GM18520 (cell line): ENCODE data around the gene LAPTM5.
"Not testable (repeated sequence)": the region's sequence is repeated elsewhere in the genome, so short reads cannot be mapped to it uniquely, and the experiment has no call there.

Source experiments
- ATAC-seq: cut with Tn5 transposase; IDR thresholded peaks from one replicate; pipeline ENCODE4 v1.9.1; 2021; ENCODE audit not compliant: unreplicated experiment

Gene LAPTM5

GRCh38 chr1:30700528-30701257, 56.9 kb downstream of the LAPTM5 start:
- no peak for ATAC-seq

GRCh38 chr1:30699762-30700161, 57.8 kb downstream of the LAPTM5 start:
- no peak for ATAC-seq

GRCh38 chr1:30698401-30698981, 59.1 kb downstream of the LAPTM5 start:
- ATAC-seq, result no peak

GRCh38 chr1:30697571-30698376, 59.8 kb downstream of the LAPTM5 start:
- no peak for ATAC-seq

- no peak for ATAC-seq
Observed at GRCh38 chr1:30696831-30697230, 60.7 kb downstream of the LAPTM5 start.

- no peak for ATAC-seq
Observed at GRCh38 chr1:30695439-30695841, 62.1 kb downstream of the LAPTM5 start.

- no peak for ATAC-seq
Observed at GRCh38 chr1:30694280-30695175, 63.0 kb downstream of the LAPTM5 start.

- ATAC-seq, result no peak
Observed at GRCh38 chr1:30693822-30694221, 63.8 kb downstream of the LAPTM5 start.

- ATAC-seq, result no peak
Observed at GRCh38 chr1:30693366-30693765, 64.2 kb downstream of the LAPTM5 start.

- no peak for ATAC-seq
Observed at GRCh38 chr1:30692948-30693301, 64.6 kb downstream of the LAPTM5 start.

- ATAC-seq, result no peak
Observed at GRCh38 chr1:30692201-30692947, 65.2 kb downstream of the LAPTM5 start.

GRCh38 chr1:30691480-30691879, 66.1 kb downstream of the LAPTM5 start:
- no peak for ATAC-seq

GRCh38 chr1:30689901-30690645, 67.5 kb downstream of the LAPTM5 start:
- ATAC-seq, result no peak

- ATAC-seq, result no peak
Observed at GRCh38 chr1:30688920-30689794, 68.4 kb downstream of the LAPTM5 start.

- ATAC-seq, result not testable (repeated sequence)
Observed at GRCh38 chr1:30688516-30688915, 69.1 kb downstream of the LAPTM5 start.

GRCh38 chr1:30687886-30688285, 69.7 kb downstream of the LAPTM5 start:
- ATAC-seq, result no peak

- no peak for ATAC-seq
Observed at GRCh38 chr1:30686236-30686935, 71.2 kb downstream of the LAPTM5 start.

GRCh38 chr1:30685796-30686165, 71.8 kb downstream of the LAPTM5 start:
- no peak for ATAC-seq
